T-cell (primary cell): ENCODE results near the gene DARS1. TPM values are rescaled to one million over a fixed set of nuclear protein-coding genes. Genes with fewer than 3 reads are reported as not detected.

Experiments
- ATAC-seq, 4 experiments: fragments of 200-7000 bp in 3 of 4; fragments of 150-1000 bp in 1 of 4; cut with Tn5 transposase; replicated peaks in 1 of 4; 1 replicate in 3 of 4; 2 replicates in 1 of 4; pipeline ENCODE4 v1.10.0; 2021; ENCODE audit warnings: moderate library complexity in 3 of 4, mild to moderate bottlenecking in 2 of 4, moderate number of reproducible peaks in 1 of 4
- CTCF ChIA-PET, 2 donors: fragments of 300-600 bp; sonication (Branson Sonifier 250); formaldehyde crosslinking; loops; one replicate each; lab custom pipeline; 2022; ENCODE audit warnings: antibody characterized with exemption in 2 of 2; lab: Charles Lee
- POLR2A ChIA-PET, 2 donors: fragments of 300-600 bp; sonication (Branson Sonifier 250); formaldehyde crosslinking; loops; one replicate each; lab custom pipeline; 2022; ENCODE audit warnings: antibody characterized with exemption in 2 of 2; lab: Charles Lee
- DNase-seq, 35 experiments: peaks; one replicate each; pipeline versions ENCODE4 v3.0.0 to v3.0.0-alpha.2; 2013 to 2023
- H3K27ac ChIP-seq: one replicate; pipeline ENCODE4 v1.5.1; 2013; ENCODE audit warnings: low read length
- H3K27me3 ChIP-seq, 2 experiments: replicated peaks in 1 of 2; 1 replicate in 1 of 2; 2 replicates in 1 of 2; pipeline versions ENCODE4 v1.6.1 to v1.7.0; 2013; ENCODE audit warnings: low read length in 1 of 2, mixed read lengths in 1 of 2; ENCODE audit not compliant: control insufficient read depth in 2 of 2, insufficient read depth in 2 of 2; ENCODE audit errors: extremely low read depth in 1 of 2
- H3K36me3 ChIP-seq, 2 donors: 1 replicate in 1 of 2; 2 replicates in 1 of 2; pipeline versions ENCODE4 v1.6.1 to v1.7.0; 2013; ENCODE audit warnings: low read length in 1 of 2; ENCODE audit not compliant: control insufficient read depth in 2 of 2, insufficient read depth in 1 of 2; ENCODE audit errors: extremely low read depth in 1 of 2
- H3K4me1 ChIP-seq, 2 experiments: 1 replicate in 1 of 2; 2 replicates in 1 of 2; pipeline versions ENCODE4 v1.6.1 to v1.7.0; 2013; ENCODE audit warnings: low read length in 2 of 2, mixed read lengths in 1 of 2; ENCODE audit not compliant: insufficient read depth in 2 of 2, control insufficient read depth in 1 of 2; ENCODE audit errors: extremely low read depth in 1 of 2
- H3K4me3 ChIP-seq, 2 donors: 1 replicate in 1 of 2; 2 replicates in 1 of 2; pipeline versions ENCODE4 v1.5.1 to v1.7.0; 2013; ENCODE audit warnings: mild to moderate bottlenecking in 2 of 2, low read length in 1 of 2, moderate library complexity in 1 of 2; ENCODE audit not compliant: control insufficient read depth in 1 of 2; ENCODE audit errors: extremely low read depth in 1 of 2
- H3K9me3 ChIP-seq: 2 replicates; pipeline ENCODE4 v1.7.0; 2013
- H3K27ac Mint-ChIP-seq, 2 donors: one replicate each; pipeline ENCODE4 v1.8.0; 2020 to 2021; ENCODE audit warnings: mild to moderate bottlenecking in 2 of 2, mixed read lengths in 2 of 2
- H3K27me3 Mint-ChIP-seq, 2 donors: one replicate each; pipeline ENCODE4 v1.8.0; 2021 to 2022; ENCODE audit warnings: mixed read lengths in 2 of 2
- H3K36me3 Mint-ChIP-seq: one replicate; pipeline ENCODE4 v1.8.0; 2021; ENCODE audit warnings: mixed read lengths
- H3K4me1 Mint-ChIP-seq, 3 donors: one replicate each; pipeline ENCODE4 v1.8.0; 2020 to 2022; ENCODE audit warnings: mixed read lengths in 3 of 3, mild to moderate bottlenecking in 1 of 3
- H3K4me3 Mint-ChIP-seq, 3 donors: one replicate each; pipeline ENCODE4 v1.8.0; 2020 to 2022; ENCODE audit warnings: mild to moderate bottlenecking in 3 of 3, mixed read lengths in 3 of 3, moderate library complexity in 3 of 3
- H3K9me3 Mint-ChIP-seq, 3 donors: one replicate each; pipeline ENCODE4 v1.8.0; 2020 to 2022; ENCODE audit warnings: mixed read lengths in 3 of 3
- WGBS: methylation state at CpG from one replicate; pipeline ENCODE4 v1.1.5; 2013; ENCODE audit warnings: missing lambda C conversion rate; ENCODE audit not compliant: insufficient coverage; 5-methylcytosine and 5-hydroxymethylcytosine counted together
- total RNA-seq, 35 experiments: library from RNA in 6 of 35; stranded (reverse) in 6 of 35; fragments of 120-200 nt in 1 of 35; gene quantifications; one replicate each; pipeline versions ENCODE4 v1.2.1 to v1.2.4 and lab custom pipeline; 2013 to 2026

The DARS1 gene
- total RNA-seq, 5 donors from 2014 or later (not counting 1 experiment from before 2014, with no cell fraction given) = 48.2 to 77.4 (median 69.4) TPM

DNA sequence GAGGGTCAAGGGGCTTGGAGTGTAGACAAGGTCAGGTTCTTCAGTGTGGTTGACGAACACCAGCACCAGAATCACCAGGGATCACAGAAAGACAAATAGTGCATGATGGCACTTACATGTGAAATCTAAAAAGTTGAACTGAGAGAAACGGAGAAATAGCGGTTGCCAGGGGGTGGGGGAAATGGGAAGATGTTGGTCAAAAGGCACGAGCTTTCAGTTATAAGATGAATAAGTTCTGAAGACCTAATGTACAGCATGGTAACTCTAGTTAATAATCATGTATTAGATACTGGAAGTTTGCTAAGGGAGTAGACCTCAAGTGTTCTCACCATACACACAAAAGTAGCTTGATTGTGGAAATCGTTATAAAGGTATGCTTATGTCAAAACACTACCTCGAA, 43.7 kb upstream of the DARS1 start:
- no peaks in the 10 kb centered on the region for H3K36me3 Mint-ChIP-seq
- H3K27ac Mint-ChIP-seq = no peak overlapping the region
- H3K9me3 Mint-ChIP-seq = no peaks in the 10 kb centered on the region
- H3K27ac ChIP-seq = no peak overlapping the region
- no peak overlapping the region for H3K4me3 Mint-ChIP-seq
- H3K4me3 ChIP-seq = no peak overlapping the region
- H3K36me3 ChIP-seq = no peaks in the 10 kb centered on the region
- POLR2A ChIA-PET = interaction anchor here in 1 of 2 donors (0.6 kb wide), 1 partner anchor 1136 kb away, joined by 5 read pairs; no protein-coding TSS in a partner anchor
- no peaks in the 10 kb centered on the region for H3K9me3 ChIP-seq
- DNase-seq (no peak), ATAC-seq (no peak)
- no peaks in the 10 kb centered on the region for H3K27me3 Mint-ChIP-seq
- H3K4me1 ChIP-seq = peaks cover 3 to 8% of the 10 kb centered on the region in 2 experiments
- H3K27me3 ChIP-seq = peaks cover 0 to 8% of the 10 kb centered on the region in 2 experiments
- peaks cover 5 to 13% (median 12%) of the 10 kb centered on the region in 3 donors for H3K4me1 Mint-ChIP-seq
- 96% methylated on average over 3 of the region's 6 CpGs for WGBS
- CTCF ChIA-PET = no interaction called here

DNA sequence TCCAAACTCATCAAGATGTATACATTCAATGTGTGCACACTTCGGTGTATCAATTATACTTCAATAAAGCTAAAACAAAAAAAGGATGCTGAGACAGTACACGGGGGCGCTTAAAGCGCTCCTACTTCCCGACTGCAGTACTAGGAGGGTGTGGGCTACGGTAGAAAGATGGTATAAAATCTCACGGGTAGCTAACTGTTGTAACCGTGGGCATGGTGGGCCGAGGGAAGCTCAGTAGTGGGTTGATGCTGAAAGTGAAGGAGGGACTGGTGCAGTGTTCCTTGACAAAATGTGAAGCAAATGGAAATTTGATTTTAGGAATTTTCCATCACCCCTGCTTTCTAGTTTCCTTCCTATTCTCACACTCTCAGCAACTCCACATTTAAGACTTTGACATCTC, 42.6 kb upstream of the DARS1 start:
- H3K27me3 Mint-ChIP-seq = no peaks in the 10 kb centered on the region
- Histone ChIP-seq H3K27ac (no peak overlapping the region), H3K4me3 (no peak overlapping the region), H3K27me3 (peaks cover 0 to 8% of the 10 kb centered on the region in 2 experiments), H3K36me3 (no peaks in the 10 kb centered on the region), H3K9me3 (no peaks in the 10 kb centered on the region), H3K4me1 (peaks cover 3 to 8% of the 10 kb centered on the region in 2 experiments)
- ATAC-seq (no peak), DNase-seq (no peak)
- no peak overlapping the region for H3K4me3 Mint-ChIP-seq
- no peak overlapping the region for H3K27ac Mint-ChIP-seq
- H3K9me3 Mint-ChIP-seq = no peaks in the 10 kb centered on the region
- H3K4me1 Mint-ChIP-seq = peaks cover 5 to 13% (median 12%) of the 10 kb centered on the region in 3 donors
- CTCF ChIA-PET = interaction anchor here in 1 of 2 donors (0.7 kb wide), 1 partner anchor 228 kb away, joined by 3 read pairs; no protein-coding TSS in a partner anchor
- no peaks in the 10 kb centered on the region for H3K36me3 Mint-ChIP-seq
- WGBS = no CpG with 5 or more reads among the region's 9 CpGs
- POLR2A ChIA-PET = interaction anchor here (0.6 to 0.7 kb wide), 2 partner anchors 13 to 26 kb away, joined by 3 read pairs; no protein-coding TSS in a partner anchor

DNA sequence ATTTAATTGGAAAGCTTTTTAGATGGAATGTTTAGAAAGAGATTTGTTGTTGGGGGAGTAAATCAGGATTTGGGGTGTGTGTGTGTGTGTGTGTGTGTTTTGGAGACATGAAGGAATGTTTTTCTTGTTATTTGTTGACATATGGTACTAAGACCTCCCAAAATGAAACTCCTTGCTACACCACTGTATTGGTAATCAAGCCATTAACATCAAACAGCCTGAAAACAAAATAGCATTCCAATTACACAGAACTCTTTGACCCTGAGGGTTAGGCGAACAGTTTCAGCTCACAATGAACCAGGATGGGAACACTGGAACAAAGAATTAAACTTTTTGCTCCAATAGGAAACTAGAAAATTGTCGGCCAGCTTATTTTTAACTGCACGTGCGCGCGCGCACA, 41.7 kb upstream of the DARS1 start:
- DNase-seq (no peak), ATAC-seq (no peak)
- 96% methylated on average over 6 of the region's 7 CpGs for WGBS
- peaks cover 3 to 8% of the 10 kb centered on the region in 2 experiments for H3K4me1 ChIP-seq
- ChIA-PET CTCF (no interaction called here), POLR2A (interaction anchor here (0.6 kb wide), 2 partner anchors 85 to 327 kb away, joined by 3 read pairs; no protein-coding TSS in a partner anchor)
- no peaks in the 10 kb centered on the region for H3K36me3 ChIP-seq
- H3K27me3 Mint-ChIP-seq = no peaks in the 10 kb centered on the region
- H3K27ac ChIP-seq = no peak overlapping the region
- H3K27ac Mint-ChIP-seq = no peak overlapping the region
- no peak overlapping the region for H3K4me3 ChIP-seq
- peaks cover 5 to 13% (median 12%) of the 10 kb centered on the region in 3 donors for H3K4me1 Mint-ChIP-seq
- no peak overlapping the region for H3K4me3 Mint-ChIP-seq
- peaks cover 0 to 8% of the 10 kb centered on the region in 2 experiments for H3K27me3 ChIP-seq
- no peaks in the 10 kb centered on the region for H3K36me3 Mint-ChIP-seq
- no peaks in the 10 kb centered on the region for H3K9me3 Mint-ChIP-seq
- no peaks in the 10 kb centered on the region for H3K9me3 ChIP-seq

DNA sequence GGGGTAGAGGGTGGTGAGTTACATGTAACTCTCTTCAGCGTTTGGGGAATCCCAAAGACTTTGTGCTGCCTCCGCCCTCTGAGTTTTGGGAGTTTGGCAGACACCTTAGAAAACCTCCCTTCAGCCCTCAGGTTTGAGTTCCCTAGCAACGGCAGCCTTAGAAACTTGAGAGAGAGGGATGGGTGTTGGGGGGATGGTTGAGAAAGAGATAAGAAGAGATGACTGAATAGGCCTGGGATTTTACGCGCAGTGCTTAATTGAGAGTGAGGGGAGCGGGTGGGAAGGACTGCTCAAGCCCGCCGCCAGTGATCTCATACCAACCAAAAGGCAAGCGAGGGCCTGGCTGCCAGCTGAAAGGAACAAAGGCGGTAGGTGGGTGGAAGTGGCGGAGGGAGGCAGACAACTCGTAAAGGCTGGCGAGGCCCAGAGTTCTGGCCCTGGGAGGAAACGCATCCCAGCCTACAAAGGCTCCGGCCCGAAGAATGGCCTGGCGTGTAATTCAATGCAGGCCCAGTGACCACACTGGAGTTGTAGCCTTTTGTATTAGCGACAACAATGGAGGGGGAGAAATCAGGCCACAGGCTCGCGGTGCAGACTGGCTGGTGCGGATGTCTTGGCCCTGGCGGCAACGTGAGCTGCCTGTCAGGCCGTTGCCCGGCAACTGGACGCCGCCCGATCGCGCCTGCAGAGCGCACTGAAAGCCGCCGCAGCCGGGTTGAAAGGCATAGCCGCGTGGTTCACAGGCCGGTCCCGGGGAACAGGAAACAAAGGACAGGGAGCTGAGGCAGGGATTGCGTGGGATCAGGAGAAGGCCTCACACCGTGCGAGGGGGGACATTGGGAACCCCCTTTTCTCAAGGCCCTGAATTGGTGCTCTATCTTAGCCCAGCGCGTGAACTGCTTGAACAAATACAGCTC, 39.9 kb upstream of the DARS1 start:
- H3K9me3 Mint-ChIP-seq = no peaks in the 10 kb centered on the region
- H3K36me3 Mint-ChIP-seq = no peaks in the 10 kb centered on the region
- Histone ChIP-seq H3K9me3 (no peaks in the 10 kb centered on the region), H3K27ac (no peak overlapping the region), H3K4me1 (peaks cover 3 to 8% of the 10 kb centered on the region in 2 experiments), H3K27me3 (peaks cover 0 to 8% of the 10 kb centered on the region in 2 experiments), H3K4me3 (peak overlapping the region in 1 of 2 donors; percentile 15), H3K36me3 (no peaks in the 10 kb centered on the region)
- 70% methylated on average over 40 of the region's 43 CpGs for WGBS
- peak overlapping the region in 2 of 3 donors; percentile 42 to 64 for H3K4me3 Mint-ChIP-seq
- H3K4me1 Mint-ChIP-seq = peaks cover 2 to 13% (median 12%) of the 10 kb centered on the region in 3 donors
- ATAC-seq (peak; percentile 40 to 92 (median 62)), DNase-seq (peak in 14 of 35 experiments; percentile 2 to 52 (median 20))
- CTCF ChIA-PET = interaction anchor here in 1 of 2 donors (0.6 kb wide), 1 partner anchor 841 kb away, joined by 3 read pairs; no protein-coding TSS in a partner anchor
- peak overlapping the region in 1 of 2 donors; percentile 24 for H3K27ac Mint-ChIP-seq
- POLR2A ChIA-PET = interaction anchor here in 1 of 2 donors (0.6 kb wide), 2 partner anchors 59 to 63 kb away, joined by 4 to 8 read pairs; no protein-coding TSS in a partner anchor
- no peaks in the 10 kb centered on the region for H3K27me3 Mint-ChIP-seq

DNA sequence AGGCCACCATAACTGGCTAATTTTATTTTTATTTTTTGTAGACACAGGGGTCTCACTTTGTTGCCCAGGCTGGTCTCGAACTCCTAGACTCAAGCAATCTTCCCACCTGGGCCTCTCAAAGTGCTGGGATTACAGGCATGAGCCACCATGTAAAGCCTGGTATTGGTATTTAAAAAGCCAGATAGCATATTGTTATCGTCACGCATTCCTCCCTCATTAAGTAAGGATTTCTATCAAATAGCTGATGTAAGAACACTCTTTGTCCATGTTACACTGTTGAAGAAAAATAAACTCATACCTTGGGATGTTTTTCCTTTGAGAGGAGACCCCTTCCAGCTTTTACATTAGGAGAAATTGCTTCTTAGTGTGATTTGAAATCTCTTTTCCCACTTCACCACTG, 39.2 kb upstream of the DARS1 start:
- Mint-ChIP-seq H3K4me1 (peaks cover 2 to 14% (median 12%) of the 10 kb centered on the region in 3 donors), H3K27ac (no peak overlapping the region), H3K27me3 (no peaks in the 10 kb centered on the region), H3K36me3 (no peaks in the 10 kb centered on the region), H3K4me3 (peak overlapping the region in 1 of 3 donors; percentile 64), H3K9me3 (no peaks in the 10 kb centered on the region)
- no peak overlapping the region for H3K4me3 ChIP-seq
- no peak overlapping the region for H3K27ac ChIP-seq
- ChIA-PET CTCF (no interaction called here), POLR2A (no interaction called here)
- H3K4me1 ChIP-seq = peaks cover 3 to 8% of the 10 kb centered on the region in 2 experiments
- H3K9me3 ChIP-seq = no peaks in the 10 kb centered on the region
- DNase-seq (no peak), ATAC-seq (no peak)
- WGBS = no CpG with 5 or more reads among the region's 3 CpGs
- no peaks in the 10 kb centered on the region for H3K36me3 ChIP-seq
- peaks cover 0 to 8% of the 10 kb centered on the region in 2 experiments for H3K27me3 ChIP-seq

DNA sequence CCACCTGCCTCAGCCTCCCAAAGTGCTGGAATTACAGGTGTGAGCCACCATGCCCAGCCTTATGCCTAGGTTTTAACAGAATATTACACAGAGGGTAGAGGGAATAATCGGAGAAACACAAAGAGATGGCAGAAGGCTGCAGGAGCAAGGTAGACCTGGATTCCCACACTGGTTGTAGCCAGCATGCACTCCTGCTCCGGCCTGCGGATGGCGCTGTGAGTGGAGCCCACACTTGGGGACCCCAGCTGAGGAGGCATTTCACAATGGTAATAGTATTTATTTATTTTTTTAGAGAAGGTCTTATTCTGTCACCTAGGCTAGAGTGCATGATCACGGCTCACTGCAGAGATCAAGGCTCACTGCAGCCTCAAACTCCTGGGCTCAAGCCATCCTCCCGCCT, 38.8 kb upstream of the DARS1 start:
- Mint-ChIP-seq H3K27me3 (no peaks in the 10 kb centered on the region), H3K4me1 (peaks cover 7 to 19% (median 15%) of the 10 kb centered on the region in 3 donors), H3K4me3 (no peak overlapping the region), H3K27ac (no peak overlapping the region), H3K36me3 (no peaks in the 10 kb centered on the region), H3K9me3 (no peaks in the 10 kb centered on the region)
- H3K4me3 ChIP-seq = no peak overlapping the region
- 100% methylated on average over 5 of the region's 6 CpGs for WGBS
- no peak overlapping the region for H3K27ac ChIP-seq
- no peak for DNase-seq
- ATAC-seq = no peak
- no peaks in the 10 kb centered on the region for H3K36me3 ChIP-seq
- peaks cover 0 to 8% of the 10 kb centered on the region in 2 experiments for H3K27me3 ChIP-seq
- POLR2A ChIA-PET = no interaction called here
- CTCF ChIA-PET = no interaction called here
- no peaks in the 10 kb centered on the region for H3K9me3 ChIP-seq
- peaks cover 3 to 8% of the 10 kb centered on the region in 2 experiments for H3K4me1 ChIP-seq
